ENCODE data around the gene IL16. TPM values are rescaled to one million over a fixed set of nuclear protein-coding genes. Genes with fewer than 3 reads are reported as not detected.

Gene IL16
- total RNA-seq, 1 donor from 2014 or later = 0.05 TPM

DNA sequence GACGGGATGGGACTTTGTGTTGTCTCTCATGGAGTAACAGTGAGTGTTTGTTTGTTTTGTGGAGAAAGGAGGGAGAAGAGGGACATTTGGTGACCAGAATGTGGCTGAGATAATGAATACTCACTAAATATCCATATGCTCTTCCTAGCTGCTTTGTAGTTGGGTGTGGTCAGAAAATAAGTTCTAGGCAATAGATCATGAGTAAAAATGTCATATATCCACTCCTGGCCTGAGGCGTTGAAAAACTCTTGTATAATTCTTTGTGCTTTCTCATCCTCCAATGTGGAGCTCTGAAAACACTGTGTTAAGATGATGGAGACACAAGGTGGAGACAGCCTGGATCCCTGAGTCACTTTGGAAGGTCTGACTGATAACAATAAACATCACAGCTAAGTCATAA, 28.0 kb upstream of the IL16 start:
- DNase-seq (ENCODE audit: low read depth, low spot score) = no peak
- peaks cover 24% of the 10 kb centered on the region for H3K27me3 Mint-ChIP-seq (ENCODE audit: low read depth)
- H3K36me3 Mint-ChIP-seq (ENCODE audit: low read depth) = no peaks in the 10 kb centered on the region
- H3K9me3 Mint-ChIP-seq = peaks cover 4% of the 10 kb centered on the region
- no peak overlapping the region for H3K27ac Mint-ChIP-seq (ENCODE audit: unreplicated experiment)
- no peak for TF ChIP-seq CTCF (conservative IDR thresholded peaks at IDR 0.05)
- H3K4me3 Mint-ChIP-seq = no peak overlapping the region
- H3K4me1 Mint-ChIP-seq = no peaks in the 10 kb centered on the region

DNA sequence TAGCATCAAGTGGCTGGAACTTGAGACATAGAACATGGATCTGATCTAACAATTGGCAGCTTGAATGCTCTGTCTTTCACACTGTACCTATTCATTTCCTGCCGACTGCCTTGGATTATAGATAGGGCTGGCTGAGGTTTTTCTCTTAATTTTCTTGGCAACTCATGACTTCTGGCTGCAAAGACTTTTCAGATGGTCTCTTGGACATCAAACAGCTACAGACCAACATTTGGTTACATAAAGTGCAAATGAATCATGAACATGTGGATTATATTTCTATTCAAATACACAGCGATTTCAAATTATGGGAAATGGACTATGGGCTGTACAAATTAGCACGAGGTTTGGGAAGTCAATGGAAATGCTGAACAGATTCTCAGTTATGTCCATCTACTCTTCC, 26.2 kb upstream of the IL16 start:
- DNase-seq (ENCODE audit: low read depth, low spot score) = no peak
- no peak for TF ChIP-seq CTCF (conservative IDR thresholded peaks at IDR 0.05)
- H3K36me3 Mint-ChIP-seq (ENCODE audit: low read depth) = no peaks in the 10 kb centered on the region
- no peak overlapping the region for H3K4me3 Mint-ChIP-seq
- peaks cover 4% of the 10 kb centered on the region for H3K9me3 Mint-ChIP-seq
- no peak overlapping the region for H3K27ac Mint-ChIP-seq (ENCODE audit: unreplicated experiment)
- no peaks in the 10 kb centered on the region for H3K4me1 Mint-ChIP-seq
- H3K27me3 Mint-ChIP-seq (ENCODE audit: low read depth) = peaks cover 24% of the 10 kb centered on the region

- H3K27me3 Mint-ChIP-seq (ENCODE audit: low read depth) = peaks cover 24% of the 10 kb centered on the region
Observed at GRCh38 chr15:81171286-81171685, 25.4 kb upstream of the IL16 start.

DNA sequence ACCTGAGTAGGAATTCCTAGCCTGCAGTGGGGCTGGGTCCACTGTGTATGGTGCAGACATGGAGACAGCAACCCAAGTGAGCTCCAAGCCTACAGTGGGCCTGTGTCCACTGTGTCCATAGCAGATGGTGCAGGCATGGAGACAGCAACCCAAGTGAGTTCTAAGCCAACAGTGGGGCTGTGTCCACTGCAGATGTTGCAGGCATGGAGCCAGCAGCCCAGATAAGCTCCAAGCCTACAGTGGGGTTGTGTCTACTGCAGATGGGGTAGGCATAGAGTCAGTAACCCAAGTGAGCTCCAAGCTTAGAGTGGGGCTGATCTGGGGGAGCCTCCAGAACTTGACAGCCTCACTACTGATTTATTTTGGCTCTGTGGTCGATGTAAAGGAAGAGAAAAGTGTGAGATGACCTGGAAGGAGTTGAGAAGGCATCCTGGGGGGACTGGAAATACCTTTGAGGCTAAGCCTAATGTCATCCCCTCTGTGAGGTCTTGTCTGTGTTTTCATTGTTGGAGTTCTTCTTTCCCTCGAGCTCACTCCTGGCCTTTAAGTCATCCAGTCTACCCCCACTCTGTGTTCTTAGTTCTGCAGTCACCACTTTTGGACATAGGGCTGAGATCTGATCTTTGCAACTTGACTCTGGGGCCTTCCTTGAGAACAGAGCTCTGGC, 22.4 kb upstream of the IL16 start:
- Mint-ChIP-seq H3K27me3 (ENCODE audit: low read depth) (peaks cover 24% of the 10 kb centered on the region), H3K36me3 (ENCODE audit: low read depth) (no peaks in the 10 kb centered on the region), H3K9me3 (no peaks in the 10 kb centered on the region), H3K4me1 (no peaks in the 10 kb centered on the region), H3K27ac (ENCODE audit: unreplicated experiment) (no peak overlapping the region), H3K4me3 (no peak overlapping the region)
- TF ChIP-seq CTCF (conservative IDR thresholded peaks at IDR 0.05) = no peak
- no peak for DNase-seq (ENCODE audit: low read depth, low spot score)

More at GRCh38 chr15:81171286-81171685, 25.4 kb upstream of the IL16 start:
- H3K36me3 Mint-ChIP-seq (ENCODE audit: low read depth) = no peaks in the 10 kb centered on the region
- H3K27ac Mint-ChIP-seq (ENCODE audit: unreplicated experiment) = no peak overlapping the region
- no peak for DNase-seq (ENCODE audit: low read depth, low spot score)
- H3K4me1 Mint-ChIP-seq = no peaks in the 10 kb centered on the region
- H3K4me3 Mint-ChIP-seq = no peak overlapping the region
- H3K9me3 Mint-ChIP-seq = peaks cover 4% of the 10 kb centered on the region
- no peak for TF ChIP-seq CTCF (conservative IDR thresholded peaks at IDR 0.05)

DNA sequence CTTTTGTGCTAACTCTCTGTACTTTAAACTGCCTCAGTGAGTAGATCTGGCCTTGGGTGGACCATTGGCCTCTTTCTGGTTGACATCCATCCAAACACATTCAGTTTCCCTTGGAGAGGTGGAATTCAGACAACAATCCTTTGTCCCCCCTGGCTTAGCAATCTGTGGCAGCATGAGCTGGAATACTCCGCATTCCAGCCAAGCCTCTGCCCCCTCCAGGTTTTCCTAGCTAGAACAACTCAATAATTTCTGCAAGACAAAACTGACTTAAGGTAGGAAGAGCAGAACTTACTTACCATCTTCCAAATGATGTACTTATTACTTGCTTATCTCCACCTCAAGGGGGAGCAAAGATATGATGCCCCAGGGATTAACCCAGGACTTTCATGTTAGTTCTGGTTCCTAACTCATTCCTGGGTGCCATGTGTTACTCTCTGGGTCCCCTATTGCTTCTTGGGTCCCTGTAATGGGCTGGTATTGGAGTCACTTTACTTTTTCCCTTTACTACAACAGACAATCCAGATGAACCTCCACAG, 21.8 kb upstream of the IL16 start:
- H3K4me3 Mint-ChIP-seq = no peak overlapping the region
- no peaks in the 10 kb centered on the region for H3K36me3 Mint-ChIP-seq (ENCODE audit: low read depth)
- H3K27ac Mint-ChIP-seq (ENCODE audit: unreplicated experiment) = no peak overlapping the region
- no peak for TF ChIP-seq CTCF (conservative IDR thresholded peaks at IDR 0.05)
- peaks cover 24% of the 10 kb centered on the region for H3K27me3 Mint-ChIP-seq (ENCODE audit: low read depth)
- no peak for DNase-seq (ENCODE audit: low read depth, low spot score)
- H3K9me3 Mint-ChIP-seq = no peaks in the 10 kb centered on the region
- H3K4me1 Mint-ChIP-seq = no peaks in the 10 kb centered on the region

All from neural crest cell (in vitro differentiated cells).